ENCODE measurements around the gene TXNDC17. TPM values are rescaled to one million over a fixed set of nuclear protein-coding genes. Genes with fewer than 3 reads are reported as not detected.

Gene TXNDC17
- total RNA-seq, 8 experiments from 2014 or later = 70.5 to 168 (median 94.7) TPM

Other genes starting within 250 kb of the TXNDC17 start
- under 1 TPM in 4 of 8 experiments, not detected in 4; 0.08 to 1.00 (median 0.39) TPM for gene AIPL1, start 205.9 kb upstream of the TXNDC17 start, total RNA-seq
- 10 to 100 TPM in 3 of 8 experiments, 1 to 10 TPM in 3, under 1 TPM in 1, not detected in 1; 0.71 to 47.6 (median 3.5) TPM for gene PIMREG, start 196.6 kb upstream of the TXNDC17 start, total RNA-seq
- gene PITPNM3, start 84.5 kb upstream of the TXNDC17 start, total RNA-seq = 10 to 100 TPM in 1 of 8 experiments, 1 to 10 TPM in 5, under 1 TPM in 2; 0.31 to 10.1 (median 1.7) TPM
- gene KIAA0753, start 349 bp upstream of the TXNDC17 start, total RNA-seq = 10 to 100 TPM; 12.6 to 32.2 (median 19.3) TPM
- gene MED31, start 10.5 kb downstream of the TXNDC17 start, total RNA-seq = 10 to 100 TPM; 11.7 to 31.8 (median 18.0) TPM
- gene C17orf100, start 10.7 kb downstream of the TXNDC17 start, total RNA-seq = 1 to 10 TPM in 7 of 8 experiments, under 1 TPM in 1; 0.56 to 8.9 (median 4.3) TPM
- under 1 TPM in 7 of 8 experiments, not detected in 1; 0.07 to 0.73 (median 0.17) TPM for gene SLC13A5, start 72.3 kb downstream of the TXNDC17 start, total RNA-seq
- gene XAF1, start 115.0 kb downstream of the TXNDC17 start, total RNA-seq = 10 to 100 TPM in 1 of 8 experiments, 1 to 10 TPM in 4, under 1 TPM in 2, not detected in 1; 0.27 to 56.7 (median 5.6) TPM
- gene FBXO39, start 135.2 kb downstream of the TXNDC17 start, total RNA-seq = under 1 TPM in 3 of 8 experiments, not detected in 5; 0.20 to 0.76 (median 0.42) TPM
- 10 to 100 TPM in 1 of 8 experiments, under 1 TPM in 4, not detected in 3; 0.05 to 17.0 (median 0.17) TPM for gene TEKT1, start 190.7 kb downstream of the TXNDC17 start, total RNA-seq